RPMI7951 (cell line): ENCODE measurements around the gene ZNF217. TPM values are rescaled to one million over a fixed set of nuclear protein-coding genes. Genes with fewer than 3 reads are reported as not detected.
"Not testable (repeated sequence)": the region's sequence is repeated elsewhere in the genome, so short reads cannot be mapped to it uniquely, and the experiment has no call there.

Experiments
- DNase-seq: peaks from one replicate; pipeline ENCODE4 v3.0.0-alpha.2; 2012; ENCODE audit warnings: low read depth
- total RNA-seq: library from RNA; depleted of rRNA; stranded (reverse); fragments of >200 nt; shearing (Covaris generic); gene quantifications from 2 replicates; pipeline ENCODE4 v1.2.3, GENCODE V29; 2014; rRNA removed

Gene ZNF217
- total RNA-seq = 16.8 and 23.1 TPM in 2 replicates

GRCh38 chr20:53593466-53594007 is at the start of gene ZNF217:
TSS of gene ZNF217 (minus strand) at chr20:53593839. CDS start at chr20:53582826, 11,013 bp downstream.
- peak; percentile 77 for DNase-seq

- DNase-seq = peak; percentile 84
Observed at GRCh38 chr20:53643031-53643832, 49.6 kb upstream of the ZNF217 start.

GRCh38 chr20:53642196-53643030 is 48.8 kb upstream of the ZNF217 start:
- peak; percentile 84 for DNase-seq

DNA sequence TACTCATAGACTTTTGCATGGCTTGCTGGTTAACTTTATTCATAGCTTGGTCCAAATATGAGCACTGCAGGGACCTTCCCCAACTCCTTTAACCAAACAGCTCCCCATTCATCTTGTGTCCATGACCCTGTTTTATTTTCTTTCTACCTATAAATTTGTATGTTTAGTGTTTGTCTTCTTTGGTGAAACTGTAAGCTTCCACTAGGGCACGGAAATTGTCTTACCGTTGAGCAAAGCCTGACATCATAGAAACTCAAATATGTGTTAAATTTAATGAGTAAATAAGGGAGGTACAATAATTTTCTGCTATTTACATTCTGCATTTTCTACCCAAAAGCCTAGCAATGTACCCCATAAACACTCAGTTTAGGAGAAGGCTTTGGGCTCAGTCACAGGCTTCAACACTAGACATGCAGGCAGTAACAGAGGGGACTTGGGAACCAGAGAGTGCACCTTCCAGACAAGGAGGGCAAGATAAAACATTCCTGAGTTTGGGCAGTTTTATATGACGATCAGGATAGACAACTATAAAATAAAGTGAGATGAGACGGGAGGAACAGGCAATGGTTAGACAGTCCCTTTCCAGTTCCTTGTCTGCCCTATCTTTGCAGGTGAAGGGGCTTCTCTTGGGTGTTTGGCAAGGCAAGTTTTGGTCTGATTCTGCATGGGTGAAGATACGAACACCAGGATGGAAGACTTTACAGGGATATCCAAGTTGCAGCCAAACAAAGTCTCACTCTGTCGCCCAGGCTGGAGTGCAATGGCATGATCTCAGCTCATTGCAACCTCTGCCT is 46.2 kb upstream of the ZNF217 start:
- DNase-seq = no peak

DNA sequence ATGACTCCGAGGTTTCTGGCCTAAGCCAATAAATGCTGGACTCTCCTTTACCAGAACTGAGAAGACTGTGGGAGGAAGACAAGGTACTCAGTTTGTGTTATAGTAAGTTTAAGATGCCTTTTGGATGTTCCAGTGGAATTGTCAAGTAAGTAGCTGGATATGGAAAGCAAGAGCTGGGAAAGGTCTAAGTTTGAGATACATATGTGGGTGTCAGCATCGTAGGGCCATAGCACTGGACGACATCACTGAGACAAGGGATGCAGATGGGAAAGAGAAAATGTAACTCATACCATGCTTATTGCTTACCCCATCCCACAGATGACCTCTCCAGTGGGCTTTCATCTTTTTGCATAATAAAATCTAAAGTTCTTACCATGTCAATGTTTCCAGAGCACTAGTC is 45.5 kb upstream of the ZNF217 start:
- no peak for DNase-seq

GRCh38 chr20:53637310-53637709 is 43.7 kb upstream of the ZNF217 start:
- not testable (repeated sequence) for DNase-seq

GRCh38 chr20:53636540-53637097 is 43.0 kb upstream of the ZNF217 start:
- no peak for DNase-seq

DNA sequence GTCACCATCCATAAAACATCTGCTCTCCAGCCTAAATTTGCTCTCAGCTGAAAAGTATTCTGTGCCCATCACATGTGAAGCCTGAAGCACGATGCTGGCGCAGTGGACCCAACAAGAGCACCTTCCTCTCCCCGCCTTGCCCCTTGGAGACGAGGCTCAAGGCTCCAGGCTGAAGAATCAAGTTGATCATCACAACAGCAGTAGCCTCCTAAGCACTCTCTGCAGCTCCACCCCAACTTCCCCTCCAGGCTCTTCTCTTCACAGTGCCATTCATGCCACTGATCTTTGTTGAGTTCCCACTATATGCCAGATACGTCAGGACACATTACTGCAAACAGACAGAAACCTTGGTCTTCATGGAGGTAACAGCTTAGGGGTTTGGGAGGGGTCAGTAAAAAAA is 41.6 kb upstream of the ZNF217 start:
- no peak for DNase-seq

GRCh38 chr20:53631909-53632662 is 38.4 kb upstream of the ZNF217 start:
- DNase-seq = no peak

DNA sequence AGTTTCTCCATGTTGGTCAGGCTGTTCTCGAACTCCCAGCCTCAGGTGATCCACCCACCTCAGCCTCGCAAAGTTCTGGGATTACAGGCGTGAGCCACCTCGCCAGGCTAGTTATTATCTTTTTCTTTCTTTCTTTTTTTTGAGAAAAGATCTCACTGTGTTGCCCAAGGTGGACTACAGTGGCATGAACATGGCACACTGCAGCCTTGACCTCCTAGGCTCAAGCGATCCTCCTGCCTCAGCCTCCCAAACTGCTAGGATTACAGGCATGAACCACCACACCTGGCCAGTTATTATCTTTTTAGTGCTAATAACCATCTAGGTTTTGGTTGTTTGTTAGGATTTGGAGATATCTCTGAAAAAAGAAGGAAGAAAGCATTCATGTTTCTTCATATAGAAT is 35.8 kb upstream of the ZNF217 start:
- DNase-seq = no peak

- not testable (repeated sequence) for DNase-seq
Observed at GRCh38 chr20:53628758-53629157, 35.1 kb upstream of the ZNF217 start.

DNA sequence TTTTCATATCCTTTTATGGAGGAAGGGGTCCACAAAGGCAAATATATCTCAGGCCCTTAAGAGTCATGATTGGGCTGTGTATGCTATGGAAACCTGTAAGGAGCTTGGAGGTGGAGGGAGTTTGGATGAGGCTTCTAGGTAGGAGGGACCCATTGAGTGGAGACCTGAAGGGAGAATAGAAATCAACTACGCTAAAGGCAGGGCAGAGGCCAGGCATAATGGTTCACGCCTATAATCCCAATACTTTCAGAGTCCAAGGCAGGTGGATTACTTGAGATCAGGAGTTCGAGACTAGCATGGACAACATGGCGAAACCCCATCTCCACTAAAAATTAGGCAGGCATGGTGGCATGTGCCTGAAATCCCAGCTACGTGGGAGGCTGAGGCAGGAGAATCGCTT is 34.4 kb upstream of the ZNF217 start:
- no peak for DNase-seq

DNA sequence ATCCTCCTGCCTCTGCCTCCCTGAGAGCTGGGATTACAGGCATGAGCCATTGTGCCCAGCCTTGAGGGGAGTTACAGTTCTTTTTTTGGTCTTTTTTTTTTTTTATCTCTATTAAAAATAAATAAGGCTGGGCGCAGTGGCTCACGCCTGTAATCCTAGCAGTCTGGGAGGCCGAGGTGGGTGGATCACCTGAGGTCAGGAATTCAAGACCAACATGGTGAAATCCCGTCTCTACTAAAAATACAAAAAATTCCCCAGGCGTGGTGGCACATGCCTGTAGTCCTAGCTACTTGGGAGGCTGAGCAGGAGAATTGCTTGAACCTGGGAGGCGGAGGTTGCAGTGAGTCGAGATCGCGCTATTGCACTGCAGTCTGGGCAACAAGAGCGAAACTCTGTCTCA is 33.4 kb upstream of the ZNF217 start:
- not testable (repeated sequence) for DNase-seq

DNA sequence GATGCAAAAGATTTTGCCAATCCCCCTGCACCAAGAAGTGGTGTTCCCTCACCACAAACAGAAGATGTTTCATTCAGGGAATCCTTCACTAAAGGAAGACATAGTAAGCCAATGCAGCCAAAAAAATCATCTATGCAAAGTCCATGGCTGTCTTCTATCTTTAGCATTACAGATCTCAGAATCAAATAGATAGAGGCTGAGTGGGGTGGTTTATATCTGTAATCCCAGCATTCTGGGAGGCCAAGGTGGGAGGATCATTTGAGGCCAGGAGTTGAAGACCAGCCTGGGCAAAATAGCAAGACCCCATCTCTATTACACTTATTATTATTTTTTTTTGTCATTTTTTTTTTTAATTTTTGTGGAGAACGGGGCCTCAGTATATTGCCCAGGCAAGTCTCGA is 32.9 kb upstream of the ZNF217 start:
- no peak for DNase-seq

DNA sequence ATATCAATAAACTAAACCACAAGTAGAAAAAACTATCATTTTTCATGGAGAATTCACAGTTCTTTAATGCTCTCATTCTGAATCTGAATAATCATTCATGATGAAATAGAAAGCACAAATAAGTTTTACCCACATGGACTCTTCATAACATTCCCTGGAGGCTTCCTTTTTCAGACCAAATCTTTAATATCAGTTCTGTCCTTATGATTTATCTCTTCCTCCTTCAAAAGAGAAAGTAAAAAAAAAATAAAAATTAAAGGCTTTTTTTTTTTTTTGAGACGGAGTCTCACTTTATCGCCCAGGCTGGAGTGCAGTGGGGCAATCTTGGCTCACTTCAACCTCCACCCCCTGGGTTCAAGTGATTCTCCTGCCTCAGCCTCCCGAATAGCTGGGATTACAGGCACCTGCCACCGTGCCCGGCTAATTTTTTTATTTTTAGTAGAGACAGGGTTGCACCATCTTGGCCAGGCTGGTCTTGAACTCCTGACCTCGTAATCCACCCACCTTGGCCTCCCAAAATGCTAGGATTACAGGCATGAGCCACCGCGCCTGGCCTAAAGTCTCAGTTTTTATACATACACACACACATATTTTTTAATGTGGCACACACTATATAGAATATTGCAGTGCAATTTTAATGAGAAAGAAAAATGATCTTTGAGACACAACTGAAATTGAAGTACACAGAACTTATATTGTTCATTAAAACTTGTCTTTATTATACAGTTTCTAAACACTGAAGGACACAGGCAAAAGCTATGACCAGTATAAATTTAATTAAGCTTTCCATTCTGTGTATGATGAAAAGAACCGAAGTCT is 31.9 kb upstream of the ZNF217 start:
- no peak for DNase-seq

DNA sequence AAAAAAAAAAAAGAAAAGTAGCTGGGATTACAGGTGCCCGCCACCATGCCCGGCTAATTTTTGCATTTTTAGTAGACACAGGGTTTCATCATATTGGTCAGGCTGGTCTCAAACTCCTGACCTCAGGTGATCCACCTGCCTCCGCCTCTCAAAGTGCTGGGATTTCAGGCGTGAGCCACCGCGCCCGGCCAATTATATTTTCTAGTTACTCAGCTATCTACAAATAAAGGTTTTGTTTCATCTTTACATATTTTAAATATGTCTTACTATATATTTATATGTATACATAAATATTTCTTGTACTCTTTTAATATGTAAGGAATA is 31.2 kb upstream of the ZNF217 start:
- not testable (repeated sequence) for DNase-seq

DNA sequence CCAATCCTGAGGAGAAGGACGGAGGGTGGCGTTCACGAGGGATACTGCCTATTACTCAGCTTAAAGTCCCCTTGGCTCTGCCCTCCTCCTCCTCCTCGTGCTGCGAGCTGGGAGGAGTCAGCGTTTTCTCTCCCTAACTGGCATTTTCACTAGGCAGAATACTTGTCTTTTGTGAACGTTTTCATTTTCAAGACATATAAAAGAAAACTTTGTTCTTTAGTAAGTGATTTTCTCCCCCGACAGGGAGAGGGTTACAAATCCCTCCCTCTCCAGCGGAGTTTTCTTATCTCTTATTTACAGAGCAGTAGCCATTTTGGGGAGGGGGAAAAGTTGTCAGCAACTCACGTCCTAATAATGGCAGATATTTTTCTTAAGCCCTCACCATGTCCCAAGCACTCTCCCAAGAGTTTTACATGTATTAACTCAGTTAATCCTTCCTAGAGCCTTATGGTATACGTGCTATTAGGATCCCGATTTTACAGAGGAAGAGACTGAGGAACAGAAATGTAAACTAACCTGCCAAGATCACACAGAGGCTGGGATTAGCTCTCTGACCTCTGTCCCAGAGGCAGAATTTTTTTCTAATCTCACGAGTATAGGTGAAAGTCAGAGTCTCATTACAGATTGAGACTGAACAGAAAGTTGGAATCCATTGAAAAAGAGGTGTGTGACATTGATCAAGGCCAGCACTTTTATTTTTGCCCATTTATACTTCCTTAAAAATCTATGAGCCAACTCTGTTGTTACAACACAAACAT is 30.0 kb upstream of the ZNF217 start:
- peak; percentile 84 for DNase-seq

DNA sequence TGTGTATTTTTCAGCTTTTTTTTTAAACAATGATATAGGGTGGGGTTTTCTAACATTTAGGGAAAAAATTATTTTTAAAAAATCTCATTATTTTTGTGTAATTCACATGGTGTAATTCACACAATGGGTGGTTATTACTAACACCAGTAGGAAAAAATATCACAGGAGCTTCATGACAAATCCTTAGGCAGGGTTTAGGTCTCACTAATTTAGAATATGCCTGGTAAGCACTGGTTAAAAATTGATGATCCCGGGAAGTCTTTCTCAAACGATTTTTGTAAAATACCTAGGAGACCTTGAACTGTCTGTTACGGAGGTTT is 29.5 kb upstream of the ZNF217 start:
- no peak for DNase-seq
